KBM-7 (cell line): ENCODE results near the gene FAF1.
"Not testable (repeated sequence)": the region's sequence is repeated elsewhere in the genome, so short reads cannot be mapped to it uniquely, and the experiment has no call there.

Source experiments
- DNase-seq: peaks from one replicate; pipeline ENCODE4 v3.0.0-alpha.2; 2015
- in situ Hi-C: fragments of 300-500 bp; cut with MboI; formaldehyde crosslinking; loops from 2 replicates; pipeline ENCODE4 v1.14.3; 2020; ENCODE audit warnings: low sequenced_read_pairs, low pct_unique_long_range_greater_than_20kb, mixed read lengths

The FAF1 gene

DNA sequence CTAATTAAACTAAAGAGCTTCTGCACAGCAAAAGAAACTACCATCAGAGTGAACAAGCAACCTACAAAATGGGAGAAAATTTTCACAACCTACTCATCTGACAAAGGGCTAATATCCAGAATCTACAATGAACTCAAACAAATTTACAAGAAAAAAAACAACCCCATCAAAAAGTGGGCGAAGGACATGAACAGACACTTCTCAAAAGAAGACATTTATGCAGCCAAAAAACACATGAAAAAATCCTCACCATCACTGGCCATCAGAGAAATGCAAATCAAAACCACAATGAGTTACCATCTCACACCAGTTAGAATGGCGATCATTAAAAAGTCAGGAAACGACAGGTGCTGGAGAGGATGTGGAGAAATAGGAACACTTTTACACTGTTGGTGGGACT, 95.2 kb downstream of the FAF1 start:
- in situ Hi-C loops = not testable (repeated sequence)

DNA sequence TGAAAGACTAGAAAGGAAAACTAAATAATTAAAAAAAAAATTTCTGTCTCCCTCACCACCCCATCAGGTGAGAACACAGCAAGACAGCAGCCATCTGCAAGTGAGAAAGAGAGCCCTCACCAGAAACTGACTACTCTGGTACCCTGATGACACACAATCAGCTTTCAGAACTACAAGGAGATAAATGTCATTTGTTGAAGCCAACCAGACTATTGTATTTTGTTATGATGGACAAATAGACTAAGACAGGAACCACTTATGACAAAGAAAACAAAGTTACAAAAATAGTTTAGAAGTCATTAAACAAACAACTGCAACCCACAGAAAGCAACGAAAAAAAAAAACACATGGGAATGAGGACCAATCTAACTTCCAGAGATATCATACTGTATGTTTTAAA, 98.3 kb downstream of the FAF1 start:
- no peak for DNase-seq
- in situ Hi-C loops = no loop called here

More for the DNA sequence above, 95.2 kb downstream of the FAF1 start:
- not testable (repeated sequence) for DNase-seq

DNA sequence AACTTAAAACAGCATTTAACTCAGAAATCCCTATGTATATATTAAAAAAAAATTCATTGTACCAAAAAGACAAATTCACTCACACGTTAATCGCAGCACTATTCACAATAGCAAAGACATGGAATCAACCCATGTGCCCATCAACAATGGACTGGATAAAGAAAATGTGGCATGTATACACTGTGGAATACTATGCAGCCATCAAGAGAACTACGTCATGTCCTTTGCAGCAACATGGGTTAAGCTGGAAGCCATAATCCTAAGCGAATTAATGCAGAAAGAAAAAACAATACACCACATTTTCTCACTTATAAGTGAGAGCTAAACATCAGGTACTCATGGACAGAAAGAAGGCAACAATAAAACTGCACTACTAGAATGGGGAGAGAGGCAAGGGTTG, 99.4 kb downstream of the FAF1 start:
- DNase-seq = no peak
- in situ Hi-C loops = no loop called here

DNA sequence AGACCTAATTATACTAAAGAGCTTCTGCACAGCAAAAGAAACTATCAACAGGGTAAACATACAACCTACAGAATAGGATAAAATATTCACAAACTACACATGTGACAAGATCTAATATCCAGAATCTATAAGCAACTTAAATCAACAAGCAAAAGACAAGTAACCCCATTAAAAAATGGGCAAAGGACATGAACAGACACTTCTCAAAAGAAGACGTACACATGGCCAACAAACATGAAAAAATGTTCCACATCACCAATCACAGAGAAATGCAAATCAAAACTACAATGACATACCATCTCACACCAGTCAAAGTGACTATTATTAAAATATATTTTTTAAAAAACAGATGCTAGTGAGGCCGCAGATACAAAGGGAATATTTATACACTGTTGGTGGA, 99.8 kb downstream of the FAF1 start:
- in situ Hi-C loops = no loop called here
- DNase-seq = no peak

DNA sequence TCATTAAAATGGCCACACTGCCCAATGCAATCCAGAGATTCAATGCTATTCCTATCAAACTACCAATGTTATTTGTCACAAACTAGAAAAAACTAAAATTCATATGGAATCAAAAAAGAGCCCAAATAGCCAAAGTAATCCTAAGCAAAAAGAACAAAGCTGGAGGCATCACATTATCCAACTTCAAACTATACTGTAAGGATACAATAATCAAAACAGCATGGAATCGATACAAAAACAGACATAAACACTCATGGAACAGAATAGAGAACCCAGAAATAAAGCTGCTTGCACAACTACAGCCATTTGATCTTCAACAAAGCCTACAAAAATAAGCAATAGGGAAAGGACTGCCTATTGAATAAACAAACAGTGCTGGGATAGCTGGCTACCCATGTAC, 100.4 kb downstream of the FAF1 start:
- DNase-seq = no peak
- in situ Hi-C loops = no loop called here

DNA sequence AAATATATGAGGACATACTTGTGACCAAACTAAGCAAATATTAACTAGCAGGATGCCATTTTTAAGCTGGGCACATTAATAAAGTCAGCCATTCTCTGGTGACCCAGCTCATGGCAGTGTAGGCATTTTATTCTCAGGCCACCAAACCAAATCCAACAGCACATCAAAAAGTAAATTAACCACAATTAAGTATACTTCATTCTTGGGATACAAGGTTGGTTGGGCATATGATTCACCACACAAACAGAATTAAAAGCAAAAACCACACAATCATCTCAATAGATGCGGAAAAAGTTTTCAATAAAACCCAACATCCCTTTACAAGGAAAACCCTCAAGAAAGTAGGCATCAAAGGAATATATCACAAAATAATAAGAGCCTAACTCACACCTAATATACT, 101.3 kb downstream of the FAF1 start:
- in situ Hi-C loops = no loop called here
- no peak for DNase-seq

DNA sequence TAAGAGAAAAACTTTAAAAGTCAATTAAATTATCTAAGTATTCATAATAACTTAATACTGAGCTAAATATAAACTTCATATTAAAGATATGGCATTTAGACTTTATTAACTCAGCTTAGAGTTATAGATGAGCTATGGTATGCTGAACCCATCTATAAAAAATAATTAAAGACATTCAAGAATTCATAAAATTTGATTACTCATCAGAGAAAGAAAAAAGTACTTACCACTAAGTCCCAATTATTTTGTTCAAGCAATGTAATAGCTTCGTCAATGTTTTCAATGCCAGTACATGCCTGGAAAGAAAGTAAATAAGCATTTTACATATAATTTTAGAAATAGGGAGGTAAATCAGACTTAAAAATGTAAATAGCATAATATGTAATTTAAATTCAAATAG, 102.4 kb downstream of the FAF1 start:
- in situ Hi-C loops = no loop called here
- no peak for DNase-seq

DNA sequence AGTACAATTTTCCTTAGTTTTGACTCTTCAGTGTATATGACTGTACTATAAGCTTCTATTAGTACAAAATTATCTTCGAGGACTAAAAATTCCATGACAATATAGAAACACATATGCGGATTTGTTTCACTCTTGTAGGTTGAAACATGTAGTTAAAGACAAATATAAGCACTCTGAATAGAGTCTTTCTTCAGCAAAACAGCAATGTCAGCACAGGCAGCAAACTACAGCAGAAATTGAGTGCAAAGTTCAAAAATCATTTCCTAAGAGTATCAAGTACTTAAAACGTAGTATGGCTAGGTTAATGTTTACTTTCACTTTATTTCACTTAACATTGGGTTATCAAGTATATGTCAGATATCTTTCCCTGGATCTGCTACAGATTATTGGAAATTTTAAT, 106.7 kb downstream of the FAF1 start:
- DNase-seq = no peak
- in situ Hi-C loops = no loop called here

DNA sequence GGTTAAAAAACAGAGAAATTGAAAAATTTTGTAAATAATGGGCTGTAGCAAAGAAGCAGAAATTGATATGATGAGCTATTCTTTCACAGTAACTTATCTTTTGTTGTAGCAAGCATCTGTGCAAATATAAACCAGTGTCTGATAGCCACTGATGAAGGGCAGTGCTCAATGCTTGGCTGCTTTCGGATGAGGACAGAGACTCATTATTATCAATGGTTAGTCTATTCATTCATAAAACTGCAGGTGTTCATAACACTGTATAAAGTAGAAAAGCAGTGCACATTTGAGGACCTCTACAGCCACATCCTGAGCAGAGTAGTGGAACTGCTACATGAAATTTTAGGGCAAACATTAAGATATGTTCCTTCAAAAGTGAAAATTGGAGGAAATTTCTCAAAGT, 107.2 kb downstream of the FAF1 start:
- in situ Hi-C loops = no loop called here
- no peak for DNase-seq

DNA sequence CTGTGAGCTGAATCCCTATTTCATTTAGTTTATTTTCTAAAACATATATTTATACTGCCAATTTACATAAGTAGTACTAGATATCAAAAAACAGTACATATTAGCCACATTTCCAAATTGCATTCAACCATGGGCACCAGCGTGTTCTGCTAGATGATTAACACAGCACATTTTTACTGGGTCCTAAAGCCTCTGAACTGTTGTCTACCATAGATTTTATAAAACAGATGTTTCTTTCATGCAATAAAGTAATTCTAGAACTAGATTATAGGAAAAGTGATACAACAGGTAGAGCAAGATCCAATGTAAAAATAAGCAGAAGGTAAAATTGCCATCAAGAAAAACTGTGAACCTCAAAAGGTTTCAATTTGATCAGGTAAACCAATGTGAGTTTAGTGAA, 108.6 kb downstream of the FAF1 start:
- in situ Hi-C loops = no loop called here
- no peak for DNase-seq

DNA sequence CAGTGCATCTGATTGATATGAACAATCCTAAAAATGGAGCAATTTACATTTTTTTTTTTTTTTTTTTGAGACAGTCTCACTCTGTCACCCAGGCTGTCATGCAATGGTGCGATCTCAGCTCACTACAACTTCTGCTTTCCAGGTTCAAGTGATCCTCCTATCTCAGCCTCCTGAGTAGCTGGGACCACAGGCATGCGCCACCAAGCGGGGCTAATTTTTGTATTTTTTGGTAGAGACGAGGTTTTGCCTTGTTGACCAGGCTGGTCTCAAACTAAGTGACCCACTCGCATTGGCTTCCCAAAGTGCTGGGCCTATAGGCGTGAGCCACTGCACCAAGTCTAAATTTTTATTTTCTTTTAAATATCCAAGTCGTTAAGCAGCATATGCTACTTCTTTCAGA, 109.0 kb downstream of the FAF1 start:
- peak; percentile 31 for DNase-seq
- in situ Hi-C loops = no loop called here

DNA sequence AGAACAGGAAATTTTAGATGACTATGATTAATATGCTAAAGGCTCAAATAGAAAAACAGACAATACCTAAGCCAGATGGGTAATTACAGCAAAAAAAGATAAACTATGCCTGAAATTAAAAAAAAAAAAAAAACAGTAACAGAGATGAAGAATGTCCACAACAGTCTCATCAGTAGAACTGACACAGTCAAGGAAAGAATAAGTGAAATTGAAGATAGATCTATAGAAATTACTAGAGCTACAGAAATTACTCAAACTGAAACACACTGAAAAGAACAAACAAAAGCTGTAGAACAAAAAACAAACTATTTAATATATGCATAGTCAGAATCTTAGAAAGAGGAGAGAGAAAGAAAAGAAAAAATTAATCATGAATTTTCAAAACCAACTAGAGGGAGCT, 112.8 kb downstream of the FAF1 start:
- no peak for DNase-seq
- in situ Hi-C loops = no loop called here

DNA sequence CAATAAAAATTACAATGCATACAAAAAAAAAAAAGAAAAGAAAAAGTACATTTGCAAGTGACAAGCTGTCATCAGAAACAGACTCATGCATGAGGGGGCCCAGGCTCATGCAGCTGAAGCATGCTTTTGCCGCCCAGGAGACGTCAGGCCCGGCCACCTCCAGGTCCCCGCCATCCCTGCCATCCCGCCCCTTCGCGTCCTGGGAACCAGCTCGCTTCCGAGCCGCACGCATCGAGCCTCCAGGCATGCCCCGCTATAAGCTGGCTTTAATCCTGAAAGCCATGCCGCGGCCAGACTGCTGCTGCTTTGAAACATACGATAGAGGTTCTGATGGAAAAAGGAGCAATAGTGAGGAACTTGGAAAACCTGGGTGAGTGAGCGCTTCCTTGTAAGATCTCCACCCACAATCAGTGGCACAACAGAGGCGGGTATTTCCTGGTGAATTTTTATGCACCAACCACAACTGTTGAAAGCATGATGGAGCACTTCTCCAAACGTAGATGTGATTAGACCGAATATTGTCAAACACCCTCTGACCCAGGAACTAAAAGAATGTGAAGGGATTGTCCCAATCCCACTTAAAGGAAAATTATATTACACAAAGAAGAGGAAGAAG, 113.7 kb downstream of the FAF1 start:
- DNase-seq = peak; percentile 27
- in situ Hi-C loops = no loop called here

DNA sequence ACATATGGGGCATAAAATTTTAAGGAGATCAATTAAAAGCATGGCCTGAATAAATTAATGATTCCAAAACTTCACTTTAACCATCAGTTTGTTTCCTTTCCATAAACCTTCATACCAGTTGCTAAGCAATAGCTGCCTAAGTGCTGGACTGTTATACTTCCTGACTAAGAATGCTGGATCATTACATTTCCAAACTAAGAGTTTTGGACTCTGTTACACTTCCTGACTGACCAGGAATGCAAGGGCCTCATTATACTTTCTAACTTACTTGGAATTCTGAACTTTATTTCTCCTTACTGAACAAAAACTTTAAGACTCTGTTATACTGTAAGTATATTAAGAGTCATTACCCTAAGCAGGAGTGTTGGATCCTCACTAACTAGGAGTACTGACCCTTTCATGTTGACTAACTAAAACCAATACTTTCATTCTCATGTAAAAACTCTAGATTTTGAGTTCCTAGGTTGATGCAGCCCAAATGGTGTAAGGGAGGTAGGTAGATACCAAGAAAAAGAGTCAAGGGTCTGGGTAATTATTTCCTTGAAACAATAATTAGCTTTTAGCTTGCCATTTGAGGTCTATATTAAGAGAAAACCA, 118.2 kb downstream of the FAF1 start:
- no peak for DNase-seq
- in situ Hi-C loops = no loop called here

DNA sequence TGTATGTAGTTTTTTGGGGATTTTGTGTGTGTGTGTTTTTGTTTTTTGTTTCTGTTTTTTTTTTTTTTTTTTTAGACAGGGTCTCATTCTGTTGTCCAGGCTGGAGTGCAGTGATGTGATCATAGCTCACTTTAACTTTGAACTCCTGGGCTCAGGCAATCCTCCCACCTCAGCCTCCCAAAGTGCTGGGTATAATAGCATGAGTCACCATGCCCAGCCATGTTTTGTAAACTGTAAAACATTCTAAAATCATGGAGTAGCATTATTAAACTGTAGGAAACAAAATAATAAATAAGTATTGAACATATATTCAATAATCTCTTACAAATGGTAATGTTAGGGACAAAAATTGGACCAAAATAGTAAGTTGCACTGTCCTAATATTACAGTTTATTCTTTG, 124.0 kb downstream of the FAF1 start:
- in situ Hi-C loops = no loop called here
- no peak for DNase-seq

DNA sequence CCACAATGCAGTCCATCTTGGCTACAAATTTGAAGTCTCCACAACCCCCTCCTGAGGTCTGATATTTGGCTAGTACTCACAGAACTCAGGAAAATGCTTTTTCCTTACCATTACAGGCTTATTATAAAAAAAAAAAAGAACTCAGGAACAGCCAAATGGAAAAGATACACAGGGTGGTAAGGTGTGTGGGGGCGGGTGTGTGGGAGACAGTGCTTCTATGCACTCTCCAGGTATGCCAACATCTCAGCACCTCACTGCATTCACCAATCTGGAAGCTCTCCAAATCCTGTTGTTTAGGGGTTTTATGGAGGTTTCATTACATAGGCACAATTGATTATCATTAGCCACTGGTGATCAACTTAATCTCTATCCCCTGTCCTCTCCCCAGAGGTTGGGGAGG, 126.9 kb downstream of the FAF1 start:
- in situ Hi-C loops = no loop called here
- no peak for DNase-seq

DNA sequence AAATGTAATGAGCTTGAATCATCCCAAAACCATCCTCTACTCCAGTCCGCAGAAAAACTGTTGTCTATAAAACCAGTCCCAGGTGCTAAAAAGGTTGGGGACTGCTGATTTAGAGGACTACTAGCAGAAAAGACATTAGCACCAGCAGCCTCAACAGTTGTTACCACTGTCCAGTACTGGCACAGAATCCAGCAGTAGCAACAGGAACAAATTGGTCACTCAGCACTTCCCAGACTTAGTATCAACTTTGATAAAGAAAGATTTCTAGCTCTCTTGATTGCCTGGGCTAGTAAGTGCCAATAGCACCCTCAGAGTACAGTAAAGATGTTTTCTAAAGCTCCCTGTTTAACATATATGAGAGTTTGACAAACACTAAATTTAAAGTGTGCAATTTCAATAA, 127.9 kb downstream of the FAF1 start:
- in situ Hi-C loops = no loop called here
- DNase-seq = no peak

DNA sequence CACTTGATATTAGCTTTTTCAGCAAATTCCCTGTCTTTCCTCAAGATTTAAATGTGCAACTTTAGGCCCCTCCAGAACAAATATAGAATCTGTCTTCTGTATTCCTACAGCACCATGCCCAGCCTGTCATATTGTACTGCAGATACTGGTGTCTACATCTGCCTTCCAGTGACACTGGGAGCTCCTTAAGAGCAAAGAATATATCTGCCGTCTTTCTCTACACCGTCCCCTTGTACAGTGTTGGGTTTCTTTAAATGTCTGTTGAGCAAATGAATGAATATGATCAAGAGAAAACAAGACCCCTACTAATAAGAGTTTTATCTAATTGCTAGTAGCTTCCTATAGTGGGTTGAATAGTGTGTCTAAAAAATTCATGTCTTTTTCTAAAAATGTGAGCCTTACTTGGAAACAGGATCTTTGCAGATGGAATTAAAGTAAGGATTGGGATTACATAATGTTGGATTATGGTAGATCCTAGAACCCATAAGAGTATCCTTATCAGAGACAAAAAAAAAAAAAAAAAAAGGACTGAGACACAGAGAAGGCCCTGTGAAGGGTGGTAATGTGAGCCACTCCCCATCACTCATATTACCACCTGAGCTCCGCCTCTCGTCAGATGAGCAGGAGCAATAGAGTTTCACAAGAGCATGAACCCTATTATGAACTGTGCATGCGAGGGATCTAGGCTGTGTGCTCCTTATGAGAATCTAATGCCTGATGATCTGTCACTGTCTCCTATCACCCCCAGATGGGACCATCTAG, 128.6 kb downstream of the FAF1 start:
- no peak for DNase-seq
- in situ Hi-C loops = no loop called here

DNA sequence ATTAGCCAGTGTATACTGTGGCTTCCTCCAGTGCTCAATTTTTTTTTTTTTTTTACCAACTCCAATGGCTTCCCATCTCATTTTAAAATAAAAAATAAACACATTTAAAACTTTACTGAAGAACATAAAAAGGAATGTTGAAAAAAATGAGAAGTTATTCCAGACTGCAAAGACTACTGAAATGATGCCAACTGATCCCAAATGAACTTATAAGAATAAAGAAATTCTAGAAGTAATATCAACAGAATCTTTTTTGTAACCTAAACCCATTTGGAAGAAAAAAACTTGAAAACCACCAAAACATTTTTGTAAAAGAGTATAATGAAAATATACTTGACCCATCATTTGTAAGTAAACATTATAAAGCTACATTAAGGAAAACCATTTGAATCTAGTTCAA, 129.4 kb downstream of the FAF1 start:
- in situ Hi-C loops = no loop called here
- no peak for DNase-seq

DNA sequence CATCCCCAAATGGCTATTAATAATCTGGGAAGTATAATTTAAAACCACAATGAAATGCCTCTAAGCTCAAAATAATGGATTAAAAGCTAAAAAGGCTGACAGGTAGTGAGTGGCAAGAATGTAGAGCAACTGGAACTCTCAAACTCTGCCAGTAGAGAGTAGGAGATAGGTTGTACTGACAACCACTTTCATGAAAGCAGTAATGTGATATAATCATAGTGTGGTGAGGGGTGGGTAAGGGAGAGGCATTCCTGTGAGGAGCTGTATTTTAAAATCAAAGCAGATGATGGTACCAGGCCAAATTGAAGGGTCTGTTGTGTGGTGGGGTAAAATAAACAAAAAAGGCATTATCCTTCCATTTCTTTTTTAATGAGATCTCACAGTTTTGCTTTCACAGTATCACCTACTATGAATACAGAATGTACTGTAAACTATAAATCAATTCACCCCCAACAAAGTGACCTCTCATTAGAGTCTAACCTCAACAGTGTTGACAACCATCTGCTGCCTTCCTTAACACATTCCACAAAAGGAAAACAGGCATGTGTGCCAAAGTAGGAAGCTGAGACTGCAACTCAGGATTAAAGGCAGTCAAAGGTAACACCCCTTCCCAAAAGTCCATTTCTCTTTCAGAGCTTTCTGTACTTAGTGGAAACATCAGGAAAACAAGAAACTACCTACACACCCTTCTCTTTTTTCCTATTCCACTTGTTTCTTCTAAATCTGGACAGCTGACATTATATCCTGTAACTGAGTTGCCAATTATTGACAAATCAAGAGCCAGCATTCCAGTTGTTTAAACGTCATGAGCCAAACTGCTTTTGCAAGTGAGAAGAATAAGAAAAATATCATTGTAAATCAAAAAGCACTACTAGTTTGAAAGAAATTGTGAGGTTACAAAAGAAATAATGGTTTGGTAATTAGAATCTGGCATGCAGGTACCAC, 130.8 kb downstream of the FAF1 start:
- no peak for DNase-seq
- in situ Hi-C loops = no loop called here
